Cardiac septum (tissue), 1 donor: ENCODE results near the gene KRTAP9-4. TPM values are rescaled to one million over a fixed set of nuclear protein-coding genes. Genes with fewer than 3 reads are reported as not detected.
"Not testable (repeated sequence)": the region's sequence is repeated elsewhere in the genome, so short reads cannot be mapped to it uniquely, and the experiment has no call there.

Source experiments
- DNase-seq: peaks from one replicate; pipeline ENCODE4 v3.0.0-alpha.2; 2020; ENCODE audit warnings: low spot score
- intact Hi-C: fragments of 100-400 bp; cut with DNase I; formaldehyde crosslinking; loops from one replicate; pipeline ENCODE4 v1.14.0; 2022
- total RNA-seq: library from RNA; stranded (reverse); fragmentation: NEBNext Ultra II Directional; extraction: Animal tissue kit (Norgen Biotek cat#: 25700); gene quantifications from one replicate; pipeline ENCODE4 v1.2.1, GENCODE V29; 2021
- donor health status: DM: no; HTN: no; CAD: no.

KRTAP9-4 gene
- total RNA-seq, 1 donor from 2014 or later = not detected

DNA sequence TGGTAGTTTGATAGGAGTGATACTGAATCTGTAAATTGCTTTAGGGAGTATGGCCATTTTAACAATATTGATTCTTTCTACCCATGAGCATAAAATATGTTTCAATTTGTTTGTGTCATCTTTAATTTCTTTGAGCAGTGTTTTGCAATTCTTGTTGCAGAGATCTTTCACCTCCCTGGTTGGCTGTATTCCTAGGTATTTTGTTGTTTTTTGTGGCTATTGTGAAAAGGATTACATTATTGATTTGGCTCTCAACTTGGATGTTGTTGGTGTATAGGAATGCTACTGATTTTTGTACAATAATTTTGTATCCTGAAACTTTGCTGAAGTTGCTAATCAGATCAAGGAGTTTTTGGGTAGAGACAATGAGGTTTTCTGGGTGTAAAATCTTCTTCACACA lies 8.9 kb downstream of the KRTAP9-4 start:
- DNase-seq = no peak
- intact Hi-C loops = no loop called here

DNA sequence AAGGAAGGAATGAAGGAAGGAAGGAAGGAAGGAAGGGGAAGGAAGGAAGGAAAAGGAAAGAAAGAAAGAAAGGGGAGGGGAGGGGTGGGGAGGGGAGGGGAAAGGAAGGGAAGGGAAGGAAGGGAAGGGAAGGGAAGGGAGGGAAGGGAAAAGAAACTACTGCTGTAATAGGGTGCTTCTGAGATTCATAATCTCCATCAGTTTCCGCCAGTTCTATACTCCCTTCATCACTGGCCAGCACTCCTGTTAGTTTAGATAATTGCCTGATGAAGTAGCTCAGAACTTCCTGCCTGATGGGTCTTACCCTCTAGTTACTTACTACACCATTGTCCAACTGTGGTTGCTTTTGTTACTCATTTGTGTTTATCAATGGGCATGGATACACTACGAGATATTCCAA lies 13.7 kb downstream of the KRTAP9-4 start:
- intact Hi-C loops = no loop called here
- no peak for DNase-seq

DNA sequence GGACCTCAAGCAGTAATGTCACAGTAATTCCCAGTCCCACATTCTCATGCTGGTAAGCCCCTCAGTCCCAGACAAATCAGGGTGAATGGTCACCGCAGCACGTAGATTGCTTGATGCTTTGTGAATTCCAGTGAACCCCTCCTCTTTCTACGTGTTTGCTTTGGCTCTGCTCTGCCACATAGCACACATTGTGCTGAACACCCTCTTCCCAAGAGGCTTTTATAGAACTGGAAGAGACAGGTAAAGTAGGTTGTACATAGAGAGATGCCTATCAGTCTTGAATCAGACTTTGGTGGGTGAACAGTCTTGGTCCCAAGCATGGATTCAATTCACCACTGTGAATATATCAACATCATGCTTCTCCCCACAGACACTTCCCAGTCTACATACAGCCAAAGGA lies 15.1 kb downstream of the KRTAP9-4 start:
- no peak for DNase-seq
- intact Hi-C loops = no loop called here

DNA sequence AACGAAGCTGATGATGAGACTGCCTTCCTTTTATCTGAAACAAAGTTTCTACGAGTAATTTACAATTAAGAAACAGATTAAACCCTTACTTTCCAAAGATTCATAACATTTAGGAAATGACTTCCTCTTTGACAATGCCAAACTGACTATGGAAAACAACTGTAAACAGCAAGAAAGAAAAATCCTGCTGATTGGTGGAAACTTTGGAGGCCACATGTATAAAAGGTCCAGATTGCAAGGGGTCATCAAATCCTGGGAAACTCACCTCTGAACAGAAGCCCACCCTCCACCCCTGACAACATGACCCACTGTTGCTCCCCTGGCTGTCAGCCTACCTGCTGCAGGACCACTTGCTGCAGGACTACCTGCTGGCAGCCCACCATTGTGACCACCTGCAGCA lies 15.6 kb downstream of the KRTAP9-4 start, which contains the start of gene KRTAP9-6:
KRTAP9-6 (plus strand) TSS at position 301 of the 400 bp plus-strand sequence; CDS start at position 301, 0 bp downstream.
- DNase-seq = no peak
- intact Hi-C loops = no loop called here

DNA sequence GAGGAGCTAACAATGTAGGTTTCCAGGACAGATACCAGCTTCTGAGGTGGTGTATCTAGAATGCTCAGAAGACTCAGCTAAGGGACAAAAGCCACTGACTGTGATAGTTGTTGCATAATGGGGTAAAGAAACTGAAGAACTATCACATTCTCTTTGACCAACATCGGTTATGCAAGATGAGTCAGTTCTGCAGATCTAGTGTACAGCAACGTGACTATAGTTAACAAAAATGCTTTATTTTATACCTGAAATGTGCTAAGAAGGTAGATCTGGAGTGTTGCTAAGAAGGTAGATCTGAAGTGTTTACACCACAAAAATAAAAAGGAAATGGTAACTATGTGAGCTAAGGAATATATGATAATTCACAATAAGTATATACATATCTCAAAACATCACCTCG lies 18.2 kb downstream of the KRTAP9-4 start:
- intact Hi-C loops = no loop called here
- no peak for DNase-seq

DNA sequence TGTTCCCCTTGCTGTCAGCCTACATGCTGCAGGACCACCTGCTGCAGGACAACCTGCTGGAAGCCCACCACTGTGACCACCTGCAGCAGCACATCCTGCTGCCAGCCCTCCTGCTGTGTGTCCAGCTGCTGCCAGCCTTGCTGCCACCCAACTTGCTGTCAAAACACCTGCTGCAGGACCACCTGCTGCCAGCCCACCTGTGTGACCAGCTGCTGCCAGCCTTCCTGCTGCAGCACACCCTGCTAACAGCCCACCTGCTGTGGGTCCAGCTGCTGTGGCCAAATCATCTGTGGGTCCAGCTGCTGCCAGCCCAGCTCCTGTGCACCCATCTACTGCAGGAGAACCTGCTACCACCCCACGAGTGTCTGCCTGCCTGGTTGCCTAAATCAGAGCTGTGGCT lies 21.8 kb downstream of the KRTAP9-4 start:
- intact Hi-C loops, DNase-seq: not testable (repeated sequence)

DNA sequence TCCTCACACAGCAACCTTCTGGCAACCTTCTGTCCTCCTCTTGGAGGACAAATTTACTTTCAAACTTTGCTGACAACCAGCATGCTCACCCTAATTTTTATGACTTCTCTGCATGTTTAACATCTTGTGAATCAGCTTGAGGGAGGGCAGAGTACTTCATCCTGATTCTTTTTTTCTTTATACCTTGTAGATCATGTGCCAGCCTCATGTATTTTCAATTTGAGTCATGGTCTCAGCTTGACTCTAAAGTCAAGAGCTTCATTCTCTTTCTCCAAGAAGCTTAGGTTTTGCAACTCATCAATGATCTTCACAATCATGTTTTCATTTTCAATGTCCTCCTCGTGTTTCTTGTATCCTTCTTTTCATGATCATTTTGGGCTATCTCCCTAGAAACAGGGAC lies 22.4 kb downstream of the KRTAP9-4 start:
- DNase-seq = no peak
- intact Hi-C loops = no loop called here

DNA sequence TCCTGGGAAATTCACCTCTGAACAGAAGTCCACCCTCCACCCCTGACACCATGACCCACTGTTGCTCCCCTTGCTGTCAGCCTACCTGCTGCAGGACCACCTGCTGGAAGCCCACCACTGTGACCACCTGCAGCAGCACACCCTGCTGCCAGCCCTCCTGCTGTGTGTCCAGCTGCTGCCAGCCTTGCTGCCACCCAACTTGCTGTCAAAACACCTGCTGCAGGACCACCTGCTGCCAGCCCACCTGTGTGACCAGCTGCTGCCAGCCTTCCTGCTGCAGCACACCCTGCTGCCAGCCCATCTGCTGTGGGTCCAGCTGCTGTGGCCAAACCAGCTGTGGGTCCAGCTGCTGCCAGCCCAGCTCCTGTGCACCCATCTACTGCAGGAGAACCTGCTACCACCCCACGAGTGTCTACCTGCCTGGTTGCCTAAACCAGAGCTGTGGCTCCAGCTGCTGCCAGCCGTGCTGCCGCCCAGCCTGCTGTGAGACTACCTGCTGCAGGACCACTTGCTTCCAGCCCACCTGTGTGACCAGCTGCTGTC lies 26.2 kb downstream of the KRTAP9-4 start, which contains the start of gene KRTAP9-7:
KRTAP9-7 (plus strand) TSS at position 51 of the 543 bp plus-strand sequence; CDS start at position 51, 0 bp downstream.
- intact Hi-C loops, DNase-seq: not testable (repeated sequence)

DNA sequence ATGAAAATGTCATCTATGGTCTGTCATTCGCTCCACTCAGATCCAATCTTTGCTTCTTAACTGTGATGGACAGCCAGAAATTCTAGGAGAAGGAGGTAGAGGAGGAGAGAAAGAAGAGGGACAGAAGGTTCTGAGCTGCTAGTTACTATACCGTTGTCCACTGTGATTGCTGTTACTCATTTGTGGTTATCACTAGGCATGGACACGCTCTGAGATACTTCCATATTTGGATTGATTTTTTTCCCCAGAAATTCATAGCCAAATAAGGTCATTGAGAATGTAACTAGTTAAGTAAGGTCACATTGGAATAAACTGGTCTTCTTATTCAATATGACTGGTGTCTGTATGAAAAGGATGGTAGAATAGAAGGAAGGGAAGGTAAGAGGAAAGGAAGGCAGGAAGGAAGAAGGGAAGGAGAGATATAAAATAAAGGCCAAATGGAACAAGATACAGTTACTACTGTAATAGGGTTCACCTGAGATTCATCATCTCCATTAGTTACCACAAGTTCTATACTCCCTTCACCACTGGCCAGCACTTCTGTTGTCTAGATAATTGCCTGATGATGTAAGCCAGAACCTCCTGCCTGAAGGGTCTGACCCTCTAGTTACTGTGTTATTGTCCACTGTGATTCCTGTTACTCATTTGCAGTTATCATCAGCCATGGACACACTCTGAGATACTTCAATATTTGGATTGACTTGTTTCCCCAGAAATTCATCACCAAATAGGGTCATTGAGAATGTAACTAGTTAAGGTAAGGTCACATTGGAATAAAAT lies 28.9 kb downstream of the KRTAP9-4 start:
- intact Hi-C loops = no loop called here

DNA sequence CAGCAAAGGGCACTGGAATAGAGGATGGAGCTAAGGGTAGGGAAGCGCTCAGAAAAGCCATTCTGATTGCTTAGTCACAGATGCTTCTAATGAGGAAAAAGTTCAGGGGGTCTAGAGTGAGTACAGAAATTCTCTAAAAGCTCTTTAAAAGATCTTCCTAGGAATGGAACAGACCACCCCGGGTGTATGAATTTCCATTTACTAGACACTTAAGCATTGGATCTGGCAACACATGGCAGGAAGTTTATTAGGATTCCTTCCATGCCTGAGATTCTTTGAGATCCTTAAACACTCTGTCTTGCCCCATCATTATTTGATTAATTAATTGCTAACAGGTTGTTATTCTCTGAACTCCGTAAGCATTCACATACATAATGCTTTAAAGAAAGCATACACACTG lies 34.6 kb downstream of the KRTAP9-4 start:
- DNase-seq = no peak
- intact Hi-C loops = no loop called here

More for the DNA sequence above, 28.9 kb downstream of the KRTAP9-4 start:
- DNase-seq = no peak

DNA sequence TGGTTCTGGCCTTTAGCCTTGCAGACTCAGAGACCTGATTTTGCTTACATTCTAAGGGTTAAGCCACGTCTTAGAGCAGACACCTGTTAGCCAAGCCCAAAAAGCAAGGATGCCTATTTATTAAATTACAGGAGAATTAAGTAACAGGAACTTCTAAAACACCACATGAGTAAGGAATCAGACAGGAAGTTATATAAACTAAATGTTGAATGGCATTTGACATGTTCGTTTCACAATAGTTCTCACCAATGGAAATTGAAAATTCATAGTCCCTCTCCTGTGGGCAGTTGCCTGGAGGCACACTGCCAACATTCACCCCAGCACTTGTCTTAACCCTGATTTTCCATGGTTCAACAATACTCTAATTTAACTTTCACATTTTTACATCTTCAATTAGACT lies 35.1 kb downstream of the KRTAP9-4 start:
- intact Hi-C loops = no loop called here
- DNase-seq = no peak

DNA sequence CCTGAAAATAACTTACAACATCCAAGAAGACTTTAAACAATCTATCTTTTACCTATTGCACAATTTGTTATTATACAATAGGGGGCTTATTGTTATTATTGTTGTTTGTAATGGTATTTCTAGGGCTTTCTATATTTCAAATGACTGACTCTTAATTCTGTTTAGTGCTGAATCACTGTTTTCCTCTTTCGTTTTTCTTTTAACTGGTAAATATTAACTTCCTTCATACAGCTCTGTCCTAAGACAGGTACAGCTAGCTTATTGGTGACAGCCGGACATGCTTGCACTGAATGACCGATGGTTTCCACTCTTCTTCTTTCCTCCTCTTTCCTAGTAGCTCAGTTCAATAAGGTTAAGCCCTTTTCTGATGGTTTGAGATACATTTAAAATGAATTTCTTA lies 37.6 kb downstream of the KRTAP9-4 start:
- no peak for DNase-seq
- intact Hi-C loops = no loop called here

DNA sequence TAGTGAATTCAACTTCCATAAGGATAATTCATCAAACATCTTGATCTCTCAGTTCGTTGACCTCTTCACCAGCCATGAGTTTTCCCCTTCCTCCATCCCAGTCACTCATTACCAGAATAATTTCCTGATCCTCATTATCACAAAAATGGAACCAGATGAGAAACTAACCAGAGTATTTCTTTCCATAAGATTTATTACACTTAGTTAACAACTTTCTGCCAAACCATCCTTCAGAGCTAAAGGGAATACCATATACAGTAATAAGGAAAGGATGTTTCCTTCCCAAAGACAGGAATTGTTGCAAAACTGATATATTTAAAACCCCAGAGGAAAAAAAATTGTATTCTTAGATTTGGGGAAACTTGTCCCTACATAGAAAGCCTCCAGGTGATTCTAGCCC lies 44.5 kb downstream of the KRTAP9-4 start:
- no peak for DNase-seq
- intact Hi-C loops = no loop called here

DNA sequence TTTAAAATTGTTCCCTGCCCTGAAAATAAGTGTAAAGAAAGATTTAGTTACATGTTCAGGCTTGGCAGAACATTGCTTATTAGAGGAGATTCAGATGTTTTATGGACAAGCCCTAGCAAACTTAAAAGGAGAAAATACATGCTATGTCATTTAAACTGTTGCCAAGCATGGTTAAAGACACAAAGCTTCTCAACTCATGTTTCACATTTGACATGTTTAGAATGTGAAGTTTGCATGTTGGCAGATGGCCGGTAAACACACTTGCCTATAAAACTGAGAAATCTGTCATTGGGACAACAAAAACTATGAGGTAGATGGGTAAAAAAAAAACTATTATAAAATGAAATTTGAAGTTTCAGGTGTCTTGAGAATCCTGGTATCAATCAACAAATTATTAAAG lies 47.4 kb downstream of the KRTAP9-4 start:
- DNase-seq = no peak

DNA sequence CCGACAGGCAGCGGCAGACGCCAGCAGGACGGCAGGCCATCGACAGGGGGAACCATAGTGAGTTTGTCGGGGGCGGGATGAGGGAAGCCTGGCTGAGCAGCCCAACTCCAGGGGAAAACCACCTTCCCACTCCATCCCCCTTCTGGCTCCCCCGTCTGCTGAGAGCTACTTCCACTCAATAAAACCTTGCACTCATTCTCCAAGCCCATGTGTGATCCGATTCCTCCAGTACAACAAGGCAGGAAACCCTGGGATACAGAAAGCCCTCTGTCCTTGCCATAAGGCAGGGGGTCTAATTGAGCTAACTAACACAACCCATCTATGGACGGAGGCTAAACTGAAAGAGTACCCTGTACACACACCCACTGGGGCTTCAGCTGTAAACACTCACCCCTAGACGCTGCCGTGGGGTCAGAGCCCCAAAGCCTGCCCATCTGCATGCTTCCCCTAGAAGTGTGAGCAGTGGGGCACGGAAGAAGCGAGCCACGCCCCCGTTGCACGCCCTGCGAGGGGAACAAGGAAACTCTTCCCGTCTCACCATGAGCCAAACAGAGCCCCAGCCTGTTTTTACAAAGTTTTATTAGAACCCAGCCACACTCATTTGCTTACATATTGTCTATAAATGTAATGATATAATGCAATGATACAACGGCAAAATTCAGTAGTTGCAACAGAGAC lies 49.1 kb downstream of the KRTAP9-4 start:
- intact Hi-C loops = no loop called here
- DNase-seq = no peak

More for the DNA sequence above, 47.4 kb downstream of the KRTAP9-4 start:
- intact Hi-C loops = no loop called here

Other genes with a start within 250 kb of the KRTAP9-4 start
- not detected for gene KRTAP3-2, start 249.8 kb upstream of the KRTAP9-4 start, total RNA-seq
- not detected for gene KRTAP3-1, start 240.6 kb upstream of the KRTAP9-4 start, total RNA-seq
- not detected for gene KRTAP1-5, start 222.5 kb upstream of the KRTAP9-4 start, total RNA-seq
- not detected for gene KRTAP1-4, start 219.5 kb upstream of the KRTAP9-4 start, total RNA-seq
- not detected for gene KRTAP1-3, start 214.8 kb upstream of the KRTAP9-4 start, total RNA-seq
- not detected for gene KRTAP1-1, start 208.2 kb upstream of the KRTAP9-4 start, total RNA-seq
- not detected for gene KRTAP2-1, start 202.4 kb upstream of the KRTAP9-4 start, total RNA-seq
- not detected for gene KRTAP2-2, start 194.5 kb upstream of the KRTAP9-4 start, total RNA-seq
- gene KRTAP2-3, start 189.6 kb upstream of the KRTAP9-4 start, total RNA-seq = not detected
- not detected for gene KRTAP2-4, start 183.8 kb upstream of the KRTAP9-4 start, total RNA-seq
- gene KRTAP4-7, start 165.5 kb upstream of the KRTAP9-4 start, total RNA-seq = not detected
- not detected for gene KRTAP4-8, start 151.5 kb upstream of the KRTAP9-4 start, total RNA-seq
- not detected for gene KRTAP4-16, start 147.5 kb upstream of the KRTAP9-4 start, total RNA-seq
- not detected for gene KRTAP4-9, start 144.3 kb upstream of the KRTAP9-4 start, total RNA-seq
- gene KRTAP4-11, start 131.3 kb upstream of the KRTAP9-4 start, total RNA-seq = not detected
- not detected for gene KRTAP4-12, start 125.5 kb upstream of the KRTAP9-4 start, total RNA-seq
- gene KRTAP4-6, start 109.1 kb upstream of the KRTAP9-4 start, total RNA-seq = not detected
- not detected for gene KRTAP4-5, start 99.9 kb upstream of the KRTAP9-4 start, total RNA-seq
- not detected for gene KRTAP4-4, start 88.9 kb upstream of the KRTAP9-4 start, total RNA-seq
- gene KRTAP4-3, start 81.5 kb upstream of the KRTAP9-4 start, total RNA-seq = not detected
- not detected for gene KRTAP4-2, start 71.5 kb upstream of the KRTAP9-4 start, total RNA-seq
- not detected for gene KRTAP4-1, start 64.8 kb upstream of the KRTAP9-4 start, total RNA-seq
- not detected for gene KRTAP9-1, start 59.8 kb upstream of the KRTAP9-4 start, total RNA-seq
- not detected for gene KRTAP9-2, start 23.0 kb upstream of the KRTAP9-4 start, total RNA-seq
- gene KRTAP9-3, start 17.2 kb upstream of the KRTAP9-4 start, total RNA-seq = not detected
- gene KRTAP9-8, start 11.7 kb upstream of the KRTAP9-4 start, total RNA-seq = not detected
- not detected for gene KRTAP9-9, start 5.7 kb downstream of the KRTAP9-4 start, total RNA-seq
- not detected for gene KRTAP9-6, start 15.7 kb downstream of the KRTAP9-4 start, total RNA-seq
- not detected for gene KRTAP9-7, start 26.0 kb downstream of the KRTAP9-4 start, total RNA-seq
- not detected for gene KRTAP29-1, start 53.2 kb downstream of the KRTAP9-4 start, total RNA-seq
- gene KRTAP16-1, start 59.6 kb downstream of the KRTAP9-4 start, total RNA-seq = not detected
- gene KRTAP17-1, start 66.0 kb downstream of the KRTAP9-4 start, total RNA-seq = not detected
- not detected for gene KRT33A, start 101.1 kb downstream of the KRTAP9-4 start, total RNA-seq
- not detected for gene KRT33B, start 120.1 kb downstream of the KRTAP9-4 start, total RNA-seq
- gene KRT34, start 132.6 kb downstream of the KRTAP9-4 start, total RNA-seq = not detected
- gene KRT31, start 147.9 kb downstream of the KRTAP9-4 start, total RNA-seq = not detected
- gene KRT37, start 174.9 kb downstream of the KRTAP9-4 start, total RNA-seq = not detected
- not detected for gene KRT38, start 191.3 kb downstream of the KRTAP9-4 start, total RNA-seq
- 0.27 TPM for gene KRT32, start 217.7 kb downstream of the KRTAP9-4 start, total RNA-seq
- not detected for gene KRT35, start 231.5 kb downstream of the KRTAP9-4 start, total RNA-seq
- not detected for gene KRT36, start 240.2 kb downstream of the KRTAP9-4 start, total RNA-seq